ENCODE results near the gene VASP.
"Not testable (repeated sequence)": the region's sequence is repeated elsewhere in the genome, so short reads cannot be mapped to it uniquely, and the experiment has no call there.

VASP gene

DNA sequence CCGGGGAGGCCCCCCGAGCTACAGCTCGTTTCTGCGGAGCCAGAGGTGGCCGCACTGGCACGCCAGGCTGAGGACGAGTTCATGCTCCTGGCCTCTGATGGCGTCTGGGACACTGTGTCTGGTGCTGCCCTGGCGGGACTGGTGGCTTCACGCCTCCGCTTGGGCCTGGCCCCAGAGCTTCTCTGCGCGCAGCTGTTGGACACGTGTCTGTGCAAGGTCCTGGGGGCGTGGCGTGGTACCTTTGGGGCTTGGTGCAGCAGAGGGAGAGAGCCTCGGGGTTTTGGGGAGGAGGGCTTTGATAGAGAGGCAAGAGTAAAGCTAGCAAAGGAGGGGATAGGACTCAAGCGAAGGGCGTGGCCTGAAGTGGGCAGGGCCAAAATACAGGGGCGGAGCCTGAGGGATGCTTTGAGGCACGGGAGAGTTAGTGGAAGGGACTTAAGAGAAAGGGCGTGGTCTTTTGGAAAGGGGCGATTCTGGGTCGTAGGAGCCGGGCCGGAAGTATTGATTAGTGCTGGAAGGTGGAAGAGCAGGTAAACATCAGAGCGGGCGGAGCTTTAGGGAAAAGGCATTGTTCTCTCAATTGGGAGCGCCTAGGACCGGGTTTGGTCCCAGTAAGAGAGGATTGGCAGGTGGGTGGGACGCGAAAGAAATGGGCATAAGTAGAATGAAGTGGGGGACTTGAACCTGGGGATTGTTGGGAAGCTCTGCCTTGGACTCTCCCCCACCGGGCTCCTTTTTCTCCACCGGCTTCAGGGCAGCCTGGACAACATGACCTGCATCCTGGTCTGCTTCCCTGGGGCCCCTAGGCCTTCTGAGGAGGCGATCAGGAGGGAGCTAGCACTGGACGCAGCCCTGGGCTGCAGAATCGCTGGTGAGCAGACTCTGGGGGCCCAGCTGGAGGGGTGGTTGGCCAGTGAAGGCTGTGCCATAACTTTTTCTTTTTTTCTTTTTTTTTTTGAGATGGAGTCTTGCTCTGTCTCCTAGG, 7.8 kb upstream of the VASP start:
- peak; percentile 44 for DNase-seq

DNA sequence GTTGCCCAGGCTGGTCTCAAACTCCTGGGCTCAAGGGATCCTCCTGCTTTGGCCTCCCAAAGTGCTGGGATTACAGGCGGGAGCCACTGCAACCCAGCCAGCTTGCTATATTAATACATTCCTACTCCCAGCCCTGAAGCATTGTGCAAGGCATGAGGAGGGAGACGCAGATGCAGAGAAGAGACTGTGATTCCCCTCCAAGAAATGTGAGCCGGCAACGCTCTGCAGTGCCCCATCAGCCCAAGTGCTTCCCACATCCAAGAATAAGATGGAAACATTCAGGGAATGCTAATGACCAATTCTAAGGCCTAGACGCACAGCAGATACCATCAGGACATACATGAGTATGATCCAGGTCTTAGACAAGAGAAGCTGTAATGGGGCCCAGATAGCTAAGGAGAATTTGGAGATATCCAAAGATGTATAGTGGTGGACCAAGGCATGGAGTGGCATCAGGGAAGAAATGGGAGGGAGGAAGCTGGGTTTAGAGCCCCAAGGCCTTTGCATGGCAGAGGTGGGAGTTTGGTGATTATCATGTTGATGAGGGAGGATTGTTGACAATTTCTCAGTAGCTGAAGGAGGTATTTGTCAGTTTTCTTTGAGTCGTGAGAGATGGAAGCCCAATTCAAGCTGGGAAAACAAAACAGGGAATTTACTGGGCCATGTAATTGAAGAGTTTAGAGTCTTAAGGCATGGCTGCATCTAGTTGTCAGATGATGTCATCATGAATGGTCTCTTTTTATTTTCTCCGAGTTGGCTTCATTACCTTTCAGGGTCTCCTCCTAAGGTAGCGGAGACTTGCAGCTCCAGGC, 6.2 kb upstream of the VASP start:
- no peak for DNase-seq

DNA sequence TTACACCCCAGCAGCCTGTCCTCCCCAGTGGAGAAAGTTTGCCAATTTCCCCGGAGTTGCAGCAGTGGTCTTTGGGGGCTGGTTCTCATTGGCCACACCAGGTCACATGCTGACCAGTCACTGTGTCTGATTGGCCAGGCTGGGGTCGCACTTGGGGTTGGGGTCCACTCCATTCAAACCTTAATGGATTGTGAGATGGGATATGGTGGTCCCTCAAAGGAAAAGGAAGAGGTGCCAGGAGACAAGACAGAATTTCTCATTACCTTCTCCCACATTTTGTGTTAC, 5.6 kb upstream of the VASP start:
- DNase-seq, result peak; percentile 24

DNA sequence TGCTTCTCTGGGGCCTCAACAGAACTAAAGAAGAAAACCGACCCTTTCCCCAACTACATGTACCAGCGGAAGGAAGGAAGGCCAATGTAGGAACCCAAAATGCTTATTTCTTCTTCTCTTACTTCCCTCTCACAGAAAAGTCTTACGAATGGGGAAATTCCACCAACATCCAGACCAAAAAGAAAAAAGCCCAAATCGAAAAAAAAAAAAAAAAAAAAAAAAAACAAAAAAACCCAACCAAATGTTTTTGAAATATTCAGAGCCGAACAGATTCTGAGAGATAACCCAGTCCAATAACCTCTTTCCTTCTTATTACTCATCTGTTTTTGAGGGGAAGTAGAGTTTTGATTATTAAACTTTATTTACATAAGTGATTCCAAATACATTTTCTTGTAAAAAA, 5.2 kb upstream of the VASP start:
- DNase-seq, result peak; percentile 88

DNA sequence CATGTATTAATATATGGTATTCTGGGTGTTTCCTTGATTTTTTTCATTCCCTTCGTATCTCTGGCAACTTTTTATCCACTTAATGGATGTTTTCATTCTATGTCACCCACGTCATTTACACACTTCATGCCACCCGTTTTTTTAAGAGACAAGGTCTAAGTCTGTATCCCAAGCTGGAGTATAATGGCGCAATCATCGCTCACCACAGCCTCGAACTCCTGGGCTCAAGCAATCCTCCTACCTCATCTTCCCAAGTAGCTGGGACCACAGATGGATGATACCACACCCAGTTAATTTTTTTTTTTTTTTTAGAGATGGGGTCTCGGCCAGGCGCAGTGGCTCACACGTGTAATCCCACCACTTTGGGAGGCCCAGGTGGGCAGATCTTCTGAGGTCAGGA, 3.4 kb upstream of the VASP start:
- DNase-seq, result no peak

DNA sequence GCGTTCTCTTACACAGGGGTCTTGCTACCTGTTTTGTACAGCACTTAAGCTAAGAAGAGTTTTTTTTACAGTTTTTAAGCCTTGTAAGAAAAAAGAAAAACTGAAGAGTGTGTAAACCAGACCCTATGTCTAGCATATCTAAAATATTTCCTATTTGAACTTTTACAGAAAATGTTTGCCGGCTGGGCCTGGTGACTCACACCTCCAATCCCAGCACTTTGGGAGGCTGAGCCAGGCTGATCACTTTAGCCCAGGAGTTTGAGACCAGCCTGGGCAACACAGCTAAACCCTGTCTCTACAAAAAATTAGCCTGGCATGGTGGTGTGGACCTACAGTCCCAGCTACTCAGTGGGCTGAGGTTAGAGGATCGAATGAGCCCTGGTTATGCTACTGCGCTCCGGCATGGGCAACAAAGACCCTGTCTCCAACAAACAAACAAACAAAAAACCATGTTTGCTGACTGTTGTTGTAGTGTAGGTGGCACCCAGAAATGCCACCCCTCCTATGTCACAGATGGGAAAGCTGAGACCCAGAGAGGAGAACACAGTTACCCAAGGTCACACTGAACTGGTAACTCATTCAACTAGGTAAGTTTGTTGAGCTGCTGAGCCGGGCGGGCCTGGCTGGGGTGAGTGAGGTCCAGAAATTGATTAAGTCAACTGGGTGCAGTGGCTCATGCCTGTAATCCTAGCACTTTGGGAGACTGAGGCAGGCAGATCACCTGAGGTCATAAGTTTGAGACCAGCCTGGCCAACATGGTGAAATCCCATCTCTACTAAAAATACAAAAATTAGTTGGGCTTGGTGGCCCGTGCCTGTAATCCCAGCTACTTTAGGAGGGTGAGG, 1.9 kb upstream of the VASP start:
- no peak for DNase-seq

DNA sequence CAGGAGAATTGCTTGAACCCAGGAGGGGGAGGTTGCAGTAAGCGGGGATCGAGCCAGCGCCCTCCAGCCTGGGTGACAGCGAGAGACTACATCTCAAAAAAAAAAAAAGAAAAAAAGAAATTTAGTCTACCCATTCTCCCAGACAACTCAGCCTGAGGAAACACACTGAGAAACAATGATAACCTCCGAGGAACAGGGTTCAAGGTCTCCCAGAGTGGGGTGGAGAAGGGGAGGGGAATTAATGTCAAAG, 1.4 kb upstream of the VASP start:
- no peak for DNase-seq

DNA sequence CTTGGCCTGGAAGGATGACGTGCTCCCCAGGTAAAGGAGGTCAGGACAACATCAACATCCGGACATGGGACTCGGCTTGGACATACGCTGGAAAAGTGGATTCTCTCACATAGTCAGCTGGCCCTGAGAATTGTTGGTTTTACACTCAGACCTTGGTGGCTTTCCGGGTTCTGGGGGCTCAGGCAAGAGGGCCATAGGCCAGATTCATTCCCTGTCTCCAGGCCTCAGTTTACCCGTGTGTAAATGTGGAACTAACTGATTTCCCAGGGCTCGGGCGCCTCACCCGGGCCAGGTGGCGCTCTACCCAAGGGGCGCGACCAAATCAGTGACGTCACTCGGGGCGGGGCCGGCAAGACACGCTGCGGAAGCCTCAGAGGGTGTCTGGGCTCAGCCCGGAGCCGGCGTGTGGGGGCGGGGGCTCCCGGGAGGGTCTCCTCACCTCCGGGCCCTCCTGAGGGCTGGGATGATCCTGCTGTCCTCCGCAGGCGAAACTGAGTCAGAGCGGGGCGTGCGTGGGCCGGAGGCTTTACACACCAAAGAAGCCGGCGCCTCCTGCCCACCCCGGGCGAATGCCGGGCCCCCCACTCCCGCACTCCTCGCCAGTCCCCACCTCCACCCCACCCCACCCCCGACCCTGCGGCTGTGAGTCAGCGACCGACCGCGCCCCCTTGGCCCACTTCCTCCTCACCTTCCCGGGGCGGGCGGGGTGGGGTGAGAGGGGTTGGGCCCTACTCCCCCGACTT, 862 bp upstream of the VASP start:
- peak; percentile 96 for DNase-seq

DNA sequence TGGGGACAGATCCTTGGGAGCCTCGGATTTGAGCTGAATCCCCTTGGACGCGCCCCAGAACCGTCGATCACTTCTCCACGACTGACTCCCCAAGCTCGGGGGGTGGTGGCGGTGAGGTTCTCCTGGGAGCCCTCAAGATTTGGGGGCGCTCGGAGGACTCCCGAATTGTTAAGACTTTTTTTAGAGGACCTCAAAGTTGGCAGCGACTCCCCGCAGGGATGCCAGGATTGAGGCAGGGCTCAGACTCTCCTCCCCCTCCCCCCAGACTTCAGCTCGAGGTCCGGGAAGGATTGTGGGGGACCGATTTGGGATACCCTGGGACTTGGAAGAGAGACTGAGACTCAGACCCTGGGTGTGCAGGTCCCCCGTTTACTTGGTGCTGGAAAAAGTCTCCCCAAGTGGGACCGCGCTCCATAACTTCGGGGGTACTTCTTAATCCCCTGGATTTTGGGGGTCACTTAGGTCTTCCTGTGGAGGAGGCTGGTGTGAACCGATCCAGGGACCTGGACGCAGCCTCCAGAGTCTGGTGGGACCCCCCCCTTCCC, 665 bp downstream of the VASP start:
- DNase-seq, result no peak

DNA sequence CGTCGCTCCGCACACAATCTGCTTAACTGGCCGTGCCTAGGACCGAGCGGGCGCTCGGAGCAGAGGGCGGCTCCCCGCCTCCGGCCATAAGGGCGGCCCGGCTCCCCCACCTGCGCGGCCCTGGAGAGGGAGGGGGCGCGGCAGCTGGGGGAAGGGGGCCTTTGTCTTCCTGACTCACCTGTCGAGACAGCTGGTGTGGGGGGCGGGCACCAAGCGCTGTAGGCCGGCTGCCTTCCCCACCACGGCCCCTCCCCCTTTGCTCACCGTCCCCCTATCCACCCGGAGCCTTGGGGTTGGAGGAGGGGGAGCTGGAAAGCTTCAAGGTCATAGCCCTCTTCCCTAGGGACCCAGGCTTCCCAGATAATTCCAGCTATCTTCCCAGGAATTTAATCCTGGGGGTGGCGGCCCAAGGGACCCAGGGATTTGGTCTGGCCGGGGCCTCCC, 1.2 kb downstream of the VASP start:
- no peak for DNase-seq

DNA sequence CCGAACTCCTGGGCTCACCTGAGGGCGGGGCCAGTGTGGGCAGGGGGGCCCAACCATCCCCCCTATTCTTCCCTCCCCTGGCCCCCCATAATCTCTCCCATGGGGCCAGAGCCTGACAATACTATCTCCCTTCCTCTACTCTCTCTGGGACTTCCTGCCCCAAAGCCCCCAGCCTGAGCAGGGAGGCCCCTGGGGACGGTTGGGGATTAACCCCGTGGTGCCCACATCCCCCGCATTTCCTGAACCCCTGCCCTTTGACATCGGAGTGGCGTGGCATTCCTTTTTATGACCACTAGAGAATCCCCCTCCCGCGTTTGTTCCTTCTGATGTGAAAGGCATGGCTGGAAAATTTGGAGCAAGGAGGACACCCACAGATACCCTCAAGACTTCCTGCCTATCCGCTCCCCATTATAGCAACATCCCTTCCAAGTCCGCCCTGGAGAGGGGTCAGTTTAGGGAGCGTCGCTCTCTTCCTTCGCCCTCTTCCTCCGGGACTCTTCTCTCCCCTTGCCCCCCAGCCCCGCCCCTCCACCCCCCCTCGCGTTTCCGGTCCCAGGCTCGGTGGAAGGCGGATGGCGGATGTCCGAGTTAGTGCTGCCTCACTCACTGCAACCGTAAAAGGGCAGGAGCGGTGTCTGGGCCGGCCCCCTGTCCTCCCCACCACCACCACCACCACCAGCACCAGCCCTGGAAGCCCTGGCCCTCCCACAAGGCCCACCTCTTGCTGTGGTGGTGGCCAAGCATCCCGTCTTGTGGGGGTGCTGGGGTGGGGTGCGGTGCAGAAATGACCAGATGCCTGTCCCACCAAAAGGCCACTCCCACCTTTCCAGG, 1.8 kb downstream of the VASP start:
- peak; percentile 73 for DNase-seq

DNA sequence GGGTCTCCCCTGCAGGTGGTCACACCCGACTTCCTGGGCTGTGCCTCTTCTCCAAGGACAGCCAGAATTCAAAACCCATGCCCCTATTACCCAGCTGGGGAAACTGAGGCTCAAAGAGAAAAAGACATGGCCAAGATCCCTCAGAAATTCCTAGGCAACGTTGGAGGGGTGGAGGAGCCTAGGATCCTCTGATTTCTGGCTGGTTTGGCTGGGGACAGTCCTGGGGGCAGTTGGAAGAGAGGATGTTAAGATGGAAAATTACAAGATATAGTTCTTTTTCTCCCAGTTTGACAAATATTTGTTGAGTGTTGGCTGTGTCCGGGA, 2.4 kb downstream of the VASP start:
- no peak for DNase-seq

DNA sequence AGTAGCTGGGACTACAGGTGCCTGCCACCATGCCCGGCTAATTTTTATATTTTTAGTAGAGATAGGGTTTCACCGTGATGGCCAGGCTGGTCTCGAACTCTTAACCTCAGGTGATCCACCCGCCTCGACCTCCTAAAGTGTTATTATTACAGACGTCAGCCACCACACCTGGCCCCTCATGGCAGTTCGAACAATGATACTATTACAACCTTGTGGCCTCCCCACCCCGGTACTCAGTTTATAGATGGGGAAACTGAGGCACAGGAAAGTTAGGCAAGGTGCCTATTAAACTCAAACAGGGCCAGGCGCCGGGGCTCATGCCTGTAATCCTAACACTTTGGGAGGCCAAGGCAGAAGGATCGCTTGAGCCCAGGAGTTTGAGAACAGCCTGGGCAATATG, 3.1 kb downstream of the VASP start:
- not testable (repeated sequence) for DNase-seq

DNA sequence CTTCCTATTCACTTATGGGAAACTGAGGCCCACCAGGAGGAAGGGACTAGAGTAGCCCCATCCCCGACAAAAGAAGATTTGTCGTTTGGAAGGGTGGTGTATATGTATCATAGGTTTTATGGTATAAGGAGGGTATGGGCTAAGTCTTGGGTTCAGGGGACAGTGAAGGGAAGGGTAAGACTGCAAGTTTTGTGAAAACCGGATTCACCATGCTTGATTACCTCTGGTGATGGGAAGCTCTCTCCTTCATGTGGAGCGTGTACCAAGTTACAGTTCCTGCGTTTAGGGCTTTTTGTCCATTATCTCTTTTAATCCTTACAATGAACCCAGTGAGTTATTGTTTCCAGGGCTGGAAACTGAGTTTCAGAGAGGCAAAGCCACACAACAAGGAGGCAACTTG, 3.8 kb downstream of the VASP start:
- DNase-seq, result no peak

DNA sequence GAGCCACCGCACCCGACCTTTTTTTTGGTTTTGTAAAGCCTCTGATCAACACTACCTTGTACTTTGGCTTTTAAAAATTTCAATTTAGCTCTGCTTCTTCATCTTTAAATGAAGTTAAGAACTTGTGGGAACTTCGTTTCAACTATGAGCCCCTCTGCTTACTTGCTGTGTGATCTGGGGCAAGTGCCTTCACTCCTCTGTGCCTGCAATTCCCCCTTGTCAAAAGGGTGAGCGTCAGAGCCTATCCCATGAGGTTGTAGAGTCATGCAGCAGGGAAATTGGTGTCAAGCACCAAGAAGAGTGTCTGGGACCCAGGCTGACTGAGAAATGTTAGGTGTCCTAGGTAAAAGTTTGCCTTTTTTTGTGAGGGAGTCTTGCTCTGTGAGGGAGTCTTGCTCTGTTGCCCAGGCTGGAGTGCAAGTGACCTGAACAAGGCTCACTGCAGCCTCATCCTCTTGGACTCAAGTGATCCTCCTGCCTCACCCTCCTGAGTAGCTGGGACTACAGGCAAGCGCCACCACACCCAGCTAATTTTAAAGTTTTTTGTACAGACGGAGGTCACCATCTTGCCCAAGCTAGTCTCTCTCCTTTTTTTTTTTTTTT, 5.7 kb downstream of the VASP start:
- no peak for DNase-seq

DNA sequence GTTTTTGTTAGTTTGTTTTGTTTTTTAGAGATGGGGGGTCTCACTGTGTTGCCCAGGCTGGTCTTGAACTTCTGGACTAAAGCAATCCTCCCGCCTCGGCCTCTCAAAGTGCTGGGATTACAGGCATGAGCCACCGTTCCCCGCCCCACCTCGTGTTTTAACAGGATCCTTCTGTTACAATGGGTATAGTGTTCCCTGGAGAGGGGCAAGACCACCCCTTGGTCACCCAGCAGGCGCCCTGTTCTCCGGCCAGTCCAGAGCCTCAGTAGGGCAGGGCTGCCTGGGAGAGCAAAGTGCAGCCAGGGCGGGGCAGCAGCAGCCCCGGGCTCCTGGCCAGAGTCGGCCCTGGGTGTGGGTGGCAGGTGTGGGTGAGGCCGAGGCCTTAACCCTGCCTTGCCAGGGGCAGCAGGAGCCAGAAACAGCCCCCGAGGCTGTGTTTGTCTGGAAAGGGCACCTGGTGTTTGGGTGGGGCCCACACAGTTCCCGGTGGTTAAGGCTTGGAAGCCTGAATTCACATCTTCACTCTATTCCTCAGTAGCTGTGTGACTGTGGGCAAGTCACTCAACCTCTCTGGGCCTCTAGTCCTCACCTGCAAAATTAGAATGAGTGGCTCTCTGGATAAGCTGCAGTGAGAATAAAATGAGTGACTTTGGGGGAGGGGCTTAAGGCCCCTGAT, 7.2 kb downstream of the VASP start:
- DNase-seq, result no peak

DNA sequence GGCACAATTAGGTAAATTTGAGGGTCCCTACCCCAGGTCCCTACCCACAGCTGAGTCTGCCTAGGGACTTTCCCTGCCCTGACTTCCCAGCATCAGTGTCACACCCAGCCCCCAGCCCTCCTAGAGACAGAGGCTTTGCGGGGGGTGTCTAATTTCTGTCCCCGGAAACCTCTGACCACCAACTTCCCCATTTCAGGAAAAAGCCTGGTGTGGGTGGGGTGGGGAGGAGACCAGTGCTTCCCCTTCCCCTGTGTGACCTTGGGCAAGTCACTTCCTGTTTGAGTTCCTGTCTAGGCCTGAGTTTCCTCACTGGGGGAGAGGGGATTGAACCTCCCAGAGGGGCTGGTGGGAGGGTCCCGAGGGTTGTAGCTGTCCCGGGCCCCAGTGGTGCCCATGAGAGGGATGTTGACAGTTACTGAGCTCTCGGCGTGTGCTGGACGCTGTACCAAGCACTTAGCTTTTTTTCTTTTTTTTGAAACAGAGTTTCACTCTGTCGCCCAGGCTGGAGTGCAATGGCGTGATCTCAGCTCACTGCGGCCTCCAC, 7.9 kb downstream of the VASP start:
- peak; percentile 98 for DNase-seq

DNA sequence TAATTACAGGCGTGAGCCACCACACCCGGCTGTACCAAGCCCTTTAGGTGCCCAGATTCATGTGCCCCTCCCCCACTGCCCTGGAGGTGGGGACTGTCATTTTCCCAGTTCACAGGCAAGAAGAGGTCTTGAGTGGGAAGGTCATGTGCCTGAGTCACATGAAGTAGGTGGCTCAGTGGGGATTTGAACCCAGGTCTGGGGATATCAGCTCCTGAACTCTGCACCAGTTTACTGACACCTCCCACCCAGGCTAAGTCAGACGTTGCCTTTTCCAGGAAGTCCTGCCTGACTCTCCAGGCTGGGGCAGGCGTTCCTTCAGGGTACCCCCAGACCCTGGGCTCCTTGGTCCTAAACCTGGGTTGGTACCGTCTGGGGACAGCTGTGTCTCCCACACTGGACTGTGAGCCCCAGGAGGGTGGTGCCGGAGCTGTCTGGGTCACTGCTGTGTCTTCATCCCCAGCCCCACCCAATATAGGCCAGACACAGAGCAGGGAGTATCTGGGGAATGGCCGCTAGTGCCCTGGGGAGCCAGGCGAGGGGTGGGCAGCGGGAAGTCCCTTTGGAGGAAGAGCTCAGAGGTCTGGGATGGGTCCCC, 8.6 kb downstream of the VASP start:
- DNase-seq, result peak; percentile 76

DNA sequence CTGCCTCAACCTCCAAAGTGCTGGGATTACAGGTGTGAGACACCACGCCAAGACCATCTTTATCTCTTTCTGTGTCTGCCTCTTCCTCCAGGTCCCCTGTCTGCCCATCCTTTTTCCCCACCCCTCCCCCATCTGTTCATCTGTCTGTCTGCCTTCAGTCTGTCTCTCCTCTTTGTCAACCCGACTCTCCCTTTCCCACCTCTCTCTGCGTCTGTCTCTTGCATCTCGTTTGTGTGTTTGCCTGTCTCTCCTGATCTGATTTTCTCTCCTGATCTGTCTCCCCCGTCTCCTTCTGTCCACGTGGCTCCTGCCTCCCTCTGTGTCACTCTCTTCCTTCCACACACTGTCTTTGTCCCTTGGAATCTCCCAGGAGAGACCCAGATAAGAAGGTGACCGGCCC, 10.0 kb downstream of the VASP start:
- no peak for DNase-seq
